ENCODE data around the gene FASTKD2.
"Not testable (repeated sequence)": the region's sequence is repeated elsewhere in the genome, so short reads cannot be mapped to it uniquely, and the experiment has no call there.

FASTKD2 gene

DNA sequence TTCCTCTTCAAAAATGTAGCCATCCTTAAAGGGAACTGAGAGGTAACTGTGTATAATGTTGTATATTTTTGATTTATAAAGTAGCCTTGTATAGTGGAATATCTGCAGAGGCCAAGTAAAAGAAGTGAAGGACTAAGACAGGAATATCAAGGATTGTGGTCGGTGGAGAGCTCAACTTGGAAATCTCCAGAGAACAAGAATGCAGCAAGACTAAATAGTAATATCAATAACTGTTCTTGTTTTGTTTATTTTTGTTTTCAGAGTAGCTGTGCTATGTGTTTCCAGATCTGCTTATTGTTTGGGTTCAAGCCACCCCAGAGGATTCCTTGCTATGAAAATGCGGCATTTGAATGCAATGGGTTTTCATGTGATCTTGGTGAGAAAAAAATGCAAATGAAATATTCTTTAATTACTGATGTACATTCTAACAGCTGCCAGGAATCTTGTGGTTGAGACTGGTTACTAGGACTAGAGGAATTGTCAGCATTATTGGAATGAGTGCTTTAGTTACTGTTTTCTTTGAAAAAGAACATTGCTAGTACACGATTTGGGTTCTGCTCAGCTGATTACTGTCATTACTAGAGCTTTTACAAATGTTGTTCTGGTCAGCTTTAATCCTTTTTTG, 25.0 kb downstream of the FASTKD2 start:
- no peak for DNase-seq (ENCODE audit: low spot score)

DNA sequence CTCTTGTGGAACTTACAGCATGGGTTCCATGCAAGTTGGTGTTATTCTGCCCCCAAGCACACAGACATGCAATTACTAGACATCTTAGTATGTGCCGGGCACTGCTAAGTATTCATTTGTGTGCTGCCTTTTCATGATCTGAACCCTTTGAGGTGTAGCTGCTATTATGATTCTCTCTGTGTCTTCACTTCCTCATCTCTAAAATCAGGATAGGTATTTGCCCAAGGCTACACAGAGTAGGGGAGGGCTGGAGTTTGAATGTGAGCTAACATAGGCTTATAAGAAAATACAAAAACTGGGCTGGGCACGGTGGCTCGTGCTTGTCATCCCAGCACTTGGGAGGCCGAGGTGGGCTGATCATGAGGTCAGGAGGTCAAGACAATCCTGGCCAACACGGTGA, 27.2 kb downstream of the FASTKD2 start:
- DNase-seq (ENCODE audit: low spot score), result no peak

DNA sequence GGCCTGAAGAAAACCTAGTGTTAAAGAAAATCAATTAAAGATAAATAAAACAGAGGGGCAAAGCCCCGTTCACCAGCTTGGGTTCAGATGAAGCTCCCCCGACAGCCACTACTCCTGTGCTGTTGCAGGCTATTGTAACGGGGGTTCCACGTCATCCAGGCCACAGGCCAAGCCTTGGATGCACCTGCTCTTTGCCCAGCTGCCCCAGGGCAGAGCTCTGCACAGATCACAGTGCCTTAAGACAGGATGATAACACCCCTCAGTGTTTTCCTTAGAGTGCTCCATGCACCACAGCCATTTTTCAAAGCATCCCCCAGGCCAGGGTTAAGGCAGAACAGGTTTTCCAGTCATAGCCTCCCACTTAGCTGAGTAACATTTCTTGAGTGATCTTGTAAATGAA, 32.0 kb downstream of the FASTKD2 start:
- no peak for DNase-seq (ENCODE audit: low spot score)

DNA sequence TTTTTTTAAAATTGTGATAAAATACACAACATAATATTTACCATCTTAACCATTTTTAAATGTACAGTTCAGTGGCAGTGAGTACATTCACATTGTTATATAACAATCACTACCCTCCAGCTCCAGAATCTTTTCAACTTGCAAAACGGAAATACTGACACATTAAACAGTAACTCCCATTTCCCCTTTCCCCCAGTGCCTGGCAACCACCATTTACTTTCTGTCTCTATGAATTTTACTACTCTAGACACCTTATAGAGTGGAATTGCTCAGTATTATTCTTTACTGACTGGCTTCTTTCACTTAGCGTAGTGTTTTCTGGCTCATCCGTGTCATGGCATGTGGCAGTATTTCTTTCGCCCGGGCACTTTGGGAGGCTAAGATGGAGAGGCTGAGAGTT, 32.6 kb downstream of the FASTKD2 start:
- no peak for DNase-seq (ENCODE audit: low spot score)

DNA sequence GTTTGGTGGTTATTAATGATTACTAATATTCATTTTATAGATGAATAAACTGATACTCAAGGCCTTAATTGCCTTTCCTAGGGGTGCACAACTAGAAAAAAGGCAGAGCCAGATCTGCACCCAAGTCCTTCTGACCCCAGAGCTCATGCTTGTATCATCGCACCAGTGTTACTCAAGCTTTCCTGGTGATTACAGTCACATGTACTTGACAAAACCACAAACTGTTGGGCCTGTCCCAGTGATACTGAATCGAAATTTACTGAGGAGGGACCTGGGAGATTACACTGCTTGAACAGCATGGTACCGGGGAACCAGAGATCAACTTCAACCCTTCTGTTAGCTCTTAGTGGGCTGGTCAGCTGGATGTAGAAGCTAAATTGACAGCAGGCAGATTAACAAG, 33.7 kb downstream of the FASTKD2 start:
- no peak for DNase-seq (ENCODE audit: low spot score)

DNA sequence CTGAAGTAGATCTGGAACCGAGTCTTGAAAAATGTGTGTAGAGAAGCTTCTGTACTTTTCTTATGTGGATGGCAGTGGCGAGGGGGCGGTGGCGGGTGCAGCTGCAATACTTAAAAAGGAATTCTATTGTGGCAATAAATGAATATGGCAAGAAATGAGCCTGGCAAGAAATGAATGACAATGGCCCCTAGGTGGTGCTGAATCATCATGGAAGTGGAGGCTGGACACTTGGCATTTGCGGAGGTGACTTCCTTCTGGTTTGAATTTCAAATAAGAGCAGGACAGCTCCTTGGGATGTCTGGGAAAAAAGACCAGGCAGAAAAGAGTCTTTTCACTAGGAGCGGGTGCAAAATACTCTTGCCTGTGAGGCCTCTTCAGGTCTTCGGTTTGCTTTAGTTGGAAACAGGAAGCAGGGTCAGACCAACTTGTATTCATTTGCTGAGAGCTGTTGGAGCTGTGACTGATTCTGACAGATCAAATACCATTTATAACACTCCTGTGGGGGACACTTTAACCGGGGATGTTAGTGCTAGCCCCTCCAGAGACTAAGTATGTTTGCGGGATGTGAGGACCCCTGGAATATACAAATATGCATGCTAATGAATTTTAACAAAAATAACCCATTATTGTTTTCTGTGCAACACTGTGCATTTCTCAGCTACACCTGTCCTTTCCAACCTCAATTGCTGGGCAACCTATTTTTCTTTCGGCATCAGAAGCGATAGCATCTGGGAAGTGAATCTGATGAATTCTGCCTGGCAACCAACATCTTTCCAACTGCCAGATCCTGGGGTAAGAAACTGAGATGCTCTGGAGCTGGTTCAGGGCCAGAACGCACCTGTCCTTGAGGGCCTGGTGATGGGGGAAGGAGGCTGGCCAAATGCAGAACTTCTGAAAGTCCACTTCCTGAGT, 35.4 kb downstream of the FASTKD2 start:
- DNase-seq (ENCODE audit: low spot score), result peak; percentile 62

DNA sequence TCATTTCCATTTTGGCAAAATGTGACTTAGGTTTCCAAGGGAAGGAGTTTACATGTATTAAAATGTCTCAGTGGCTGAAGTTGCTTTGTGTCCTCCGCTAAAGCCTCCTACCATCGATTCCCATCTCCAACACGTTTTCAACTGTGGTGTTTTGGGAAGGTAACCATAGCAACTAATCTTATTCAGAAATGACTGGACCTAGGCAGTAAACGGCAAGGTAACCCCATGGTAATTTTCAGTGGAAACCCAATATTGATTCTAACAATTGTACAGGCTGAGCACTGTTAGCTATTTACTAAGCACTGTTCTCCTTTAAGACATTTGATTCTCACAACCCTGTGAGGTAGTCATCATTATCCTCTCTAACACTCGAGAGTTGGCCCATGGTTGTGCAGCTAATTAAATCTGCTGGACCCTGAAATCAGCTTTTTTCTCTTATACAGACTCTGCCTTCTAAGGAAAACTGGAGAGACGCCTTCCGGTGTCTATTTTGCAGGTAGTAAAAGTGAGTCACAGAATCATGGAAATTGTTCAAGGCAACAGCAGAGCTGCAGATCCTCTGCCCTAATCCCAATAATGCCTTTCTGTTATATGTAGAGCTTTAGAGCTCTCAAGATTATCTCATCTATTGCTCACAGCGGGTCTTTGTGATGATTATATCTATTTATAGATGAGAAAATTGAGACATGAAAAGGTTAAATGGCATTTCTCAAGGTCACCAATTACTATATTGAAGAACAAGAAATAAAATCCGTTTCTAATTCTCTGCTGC, 36.2 kb downstream of the FASTKD2 start:
- DNase-seq (ENCODE audit: low spot score), result no peak

DNA sequence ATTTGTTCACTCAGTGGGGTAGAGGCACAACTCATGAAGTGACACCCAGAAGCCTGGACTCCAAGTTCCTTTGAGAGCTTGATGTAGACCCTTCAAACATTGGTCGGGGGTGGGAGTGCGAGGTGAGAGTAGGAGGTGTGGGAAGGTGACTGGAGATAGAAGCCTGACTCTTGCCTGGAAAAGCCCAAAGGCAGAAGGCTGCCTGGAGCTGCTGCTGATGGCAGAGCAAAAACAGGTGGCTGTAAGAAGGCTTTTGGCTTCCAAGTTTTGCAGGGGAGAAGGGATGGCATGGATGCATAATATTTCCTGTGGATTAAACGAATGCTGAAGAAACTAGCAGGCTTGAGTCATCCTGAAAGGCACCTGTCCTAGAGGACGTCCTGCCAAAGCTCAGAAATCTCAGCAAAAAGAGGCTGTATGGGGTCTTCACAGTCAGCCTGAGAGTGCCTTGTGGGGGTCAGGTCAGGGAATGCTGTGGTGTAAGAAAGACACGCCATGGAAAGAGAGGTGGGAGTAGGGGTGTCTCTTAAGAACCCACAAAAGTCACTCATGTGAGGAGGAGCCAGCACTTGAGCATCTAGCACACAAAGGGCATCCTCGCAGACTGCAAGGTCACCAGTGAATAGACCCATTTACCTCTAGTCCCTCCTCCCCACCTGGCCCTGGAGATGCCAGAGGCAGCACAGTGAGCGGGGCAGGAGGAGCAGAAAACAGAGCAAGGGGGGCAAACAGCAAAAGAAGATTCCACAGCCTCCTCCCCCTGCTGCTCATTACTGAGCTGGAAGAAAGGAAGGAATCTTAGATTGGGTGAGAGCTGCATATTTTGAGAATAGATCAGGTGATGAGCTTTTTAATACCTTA, 37.5 kb downstream of the FASTKD2 start:
- no peak for DNase-seq (ENCODE audit: low spot score)

DNA sequence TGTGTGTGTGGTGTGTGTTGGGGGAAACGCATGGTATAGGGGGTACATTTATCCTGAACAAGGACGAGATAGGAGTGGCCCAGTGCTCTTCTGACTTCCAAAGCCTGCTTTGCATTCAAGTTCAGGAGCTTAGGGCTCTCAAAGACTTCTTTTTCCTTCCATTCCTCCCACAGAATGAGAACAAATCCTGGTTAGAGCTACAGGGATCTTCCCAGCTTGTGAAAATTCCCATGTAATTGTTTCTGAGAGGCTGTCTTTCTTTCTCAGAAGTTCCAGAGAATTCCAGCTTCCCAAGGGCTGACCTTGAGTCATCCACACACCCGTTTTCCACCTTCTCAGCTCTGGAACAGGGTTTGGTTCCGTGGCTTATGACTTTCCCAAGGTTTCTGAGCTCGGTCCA, 38.9 kb downstream of the FASTKD2 start:
- DNase-seq (ENCODE audit: low spot score), result no peak

DNA sequence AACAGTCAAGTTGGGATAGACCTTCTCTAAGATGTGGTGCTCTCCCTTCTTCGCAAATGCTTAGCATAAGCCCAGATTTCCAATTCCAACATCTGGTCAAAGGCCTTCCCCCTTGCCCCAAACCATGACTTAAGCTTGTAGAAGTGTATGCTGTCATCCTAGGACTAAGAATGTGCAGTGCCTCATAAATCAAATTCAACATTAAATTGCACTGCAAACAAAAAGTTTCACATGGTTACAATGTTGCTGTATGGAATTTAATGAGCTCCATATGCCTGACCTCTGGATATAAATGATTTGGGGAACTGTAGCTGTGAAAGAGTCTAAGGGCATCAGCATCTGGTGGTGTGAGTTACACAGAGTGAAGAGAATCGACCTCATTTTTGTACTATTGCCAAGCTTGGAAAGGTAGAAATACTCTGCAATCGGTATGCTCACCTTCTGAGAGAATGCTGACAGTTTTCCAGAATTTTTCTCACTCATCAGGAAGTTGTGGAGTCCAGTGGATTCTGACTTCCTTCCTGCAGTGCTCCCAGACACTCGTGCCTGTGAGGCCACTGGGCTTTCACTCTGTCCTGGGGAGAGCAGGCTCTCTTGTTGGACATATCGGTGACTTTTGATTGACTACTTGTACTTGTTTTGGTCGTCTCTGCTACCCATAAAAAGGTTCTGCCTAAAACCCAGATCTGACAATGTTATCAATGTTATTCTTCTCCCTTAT, 40.6 kb downstream of the FASTKD2 start:
- DNase-seq (ENCODE audit: low spot score), result no peak

DNA sequence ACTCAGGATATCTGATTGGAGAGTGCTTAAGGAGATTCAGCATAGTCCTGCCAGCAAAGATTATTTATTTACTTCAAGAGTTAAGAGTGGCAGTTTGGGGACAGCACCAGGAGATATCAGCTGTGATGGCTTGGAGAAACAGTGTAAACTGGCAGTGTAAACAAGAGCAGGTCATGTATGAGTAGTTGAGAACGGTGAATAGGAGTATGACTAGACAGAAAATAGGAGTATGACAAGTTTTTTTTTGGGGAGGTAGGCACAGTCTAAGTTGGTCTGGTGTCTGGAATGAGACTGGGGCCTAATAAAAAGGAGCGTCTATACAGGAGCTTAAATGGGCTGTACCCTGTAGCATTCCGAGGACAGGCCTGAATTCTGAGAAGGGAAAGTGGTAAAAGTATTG, 42.2 kb downstream of the FASTKD2 start:
- not testable (repeated sequence) for DNase-seq (ENCODE audit: low spot score)

DNA sequence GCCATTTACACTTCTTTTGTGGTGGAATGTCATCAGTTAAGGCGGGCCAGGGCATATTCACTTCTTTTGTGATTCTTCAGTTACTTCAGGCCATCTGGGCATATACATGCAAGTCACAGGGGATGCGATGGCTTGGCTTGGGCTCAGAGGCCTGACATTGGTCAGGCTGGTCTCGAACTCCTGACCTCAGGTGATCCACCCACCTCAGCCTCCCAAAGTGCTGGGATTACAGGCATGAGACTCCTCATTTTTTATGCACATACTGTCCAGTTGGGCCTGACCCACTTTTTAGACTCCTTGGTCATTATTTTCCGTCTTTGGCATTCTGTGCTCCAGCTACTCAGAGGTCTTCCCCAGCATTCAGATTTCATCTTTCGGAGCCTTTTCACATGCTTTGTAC, 47.1 kb downstream of the FASTKD2 start:
- not testable (repeated sequence) for DNase-seq (ENCODE audit: low spot score)

DNA sequence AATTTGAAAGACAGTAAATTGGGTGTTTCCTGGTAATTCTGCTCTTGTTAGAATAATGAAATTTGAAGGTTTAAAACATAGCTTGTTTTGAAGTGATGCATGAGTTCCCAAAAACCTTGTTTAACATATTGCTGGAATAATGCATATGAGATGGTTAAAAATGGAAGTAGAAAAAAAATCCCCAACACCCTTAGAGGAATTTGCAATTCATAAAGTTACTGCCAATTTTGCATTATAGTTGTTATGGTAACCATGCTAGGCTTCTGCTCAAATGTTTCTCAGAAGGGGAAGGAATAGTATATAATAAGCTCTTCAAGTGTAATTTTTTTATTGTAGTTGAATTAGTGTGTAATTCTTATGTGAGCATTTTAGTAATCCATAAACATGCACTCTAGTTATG, 49.1 kb downstream of the FASTKD2 start:
- no peak for DNase-seq (ENCODE audit: low spot score)

DNA sequence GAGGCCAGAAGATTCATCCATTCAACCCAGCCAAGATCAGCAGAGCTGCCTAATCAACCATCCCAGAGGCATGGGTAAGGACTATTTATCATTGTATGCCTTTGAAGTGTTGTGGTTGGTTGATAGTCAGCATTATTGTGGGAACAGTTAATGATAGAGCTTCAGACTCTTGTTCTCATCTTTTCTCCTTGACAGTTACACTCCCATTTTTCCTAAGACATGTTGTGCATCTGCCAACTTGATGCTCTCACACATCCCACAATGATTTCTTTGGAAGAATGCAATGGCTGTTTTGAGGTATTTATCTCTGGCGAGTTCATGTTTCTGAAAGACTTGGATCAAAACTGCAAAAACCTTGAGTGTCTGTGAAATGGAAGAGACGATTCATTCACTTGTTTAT, 55.4 kb downstream of the FASTKD2 start:
- no peak for DNase-seq (ENCODE audit: low spot score)

DNA sequence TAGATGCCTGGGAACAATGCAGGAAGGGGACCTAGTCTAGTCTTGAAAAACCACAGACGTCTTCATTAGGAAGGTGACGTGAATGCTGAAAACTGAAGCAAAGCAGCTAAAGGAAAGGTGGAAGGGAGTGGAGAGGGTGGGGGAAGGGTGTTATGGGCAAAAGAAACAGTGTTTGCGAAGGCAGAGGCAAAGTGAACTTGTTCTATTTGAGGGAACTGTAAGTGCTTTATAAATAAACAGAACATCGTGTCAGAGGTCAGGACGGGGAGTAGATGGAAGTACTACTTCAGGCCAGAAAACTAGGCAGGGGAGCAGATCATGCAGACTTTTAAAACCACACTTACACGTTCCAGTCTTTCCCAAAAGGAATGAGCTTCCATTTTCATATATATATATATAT, 57.8 kb downstream of the FASTKD2 start:
- no peak for DNase-seq (ENCODE audit: low spot score)

DNA sequence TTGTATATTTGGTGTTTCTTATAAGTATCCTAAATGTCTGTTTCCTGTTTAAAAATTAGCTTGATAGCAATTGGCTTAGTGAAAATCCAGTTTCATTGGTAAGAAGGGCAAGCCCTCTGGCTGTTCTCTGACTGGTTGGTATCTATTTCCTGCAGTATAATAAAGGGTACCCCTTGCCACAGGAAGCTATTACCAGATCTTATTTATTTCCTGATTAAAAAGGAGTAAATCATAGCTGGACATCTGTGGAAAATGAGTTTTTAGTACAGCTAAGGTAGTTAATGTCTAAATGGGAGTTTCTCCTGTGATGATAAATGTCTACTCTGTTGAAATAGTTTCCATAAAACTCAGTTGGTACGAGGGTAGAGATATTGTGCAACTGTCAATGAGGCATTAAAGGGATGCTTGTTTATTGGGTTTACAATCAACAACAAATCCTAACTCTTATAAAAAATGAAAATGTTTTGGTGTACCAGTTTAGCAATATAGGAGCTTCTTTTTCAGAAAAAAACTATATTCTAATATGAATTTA, 58.7 kb downstream of the FASTKD2 start:
- DNase-seq (ENCODE audit: low spot score), result no peak

DNA sequence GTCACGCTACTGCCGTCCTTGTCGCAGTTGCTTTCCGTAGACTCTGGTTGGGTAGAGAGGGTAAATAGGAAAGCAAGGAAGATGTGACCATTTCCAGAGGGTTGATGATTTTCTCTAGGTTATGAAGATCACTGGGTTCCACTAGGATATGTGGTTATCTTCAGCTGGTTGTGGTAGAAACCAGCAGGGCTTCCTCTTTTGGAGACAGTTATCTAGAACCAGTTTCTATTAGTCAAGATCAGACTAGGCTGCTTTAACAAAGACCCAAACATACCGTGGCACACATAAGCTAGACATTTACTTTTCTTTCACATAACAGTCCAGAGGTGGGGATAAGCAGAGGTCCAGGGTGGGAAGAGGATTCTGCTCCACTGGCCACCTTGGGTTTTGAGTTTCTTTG, 59.6 kb downstream of the FASTKD2 start:
- no peak for DNase-seq (ENCODE audit: low spot score)

DNA sequence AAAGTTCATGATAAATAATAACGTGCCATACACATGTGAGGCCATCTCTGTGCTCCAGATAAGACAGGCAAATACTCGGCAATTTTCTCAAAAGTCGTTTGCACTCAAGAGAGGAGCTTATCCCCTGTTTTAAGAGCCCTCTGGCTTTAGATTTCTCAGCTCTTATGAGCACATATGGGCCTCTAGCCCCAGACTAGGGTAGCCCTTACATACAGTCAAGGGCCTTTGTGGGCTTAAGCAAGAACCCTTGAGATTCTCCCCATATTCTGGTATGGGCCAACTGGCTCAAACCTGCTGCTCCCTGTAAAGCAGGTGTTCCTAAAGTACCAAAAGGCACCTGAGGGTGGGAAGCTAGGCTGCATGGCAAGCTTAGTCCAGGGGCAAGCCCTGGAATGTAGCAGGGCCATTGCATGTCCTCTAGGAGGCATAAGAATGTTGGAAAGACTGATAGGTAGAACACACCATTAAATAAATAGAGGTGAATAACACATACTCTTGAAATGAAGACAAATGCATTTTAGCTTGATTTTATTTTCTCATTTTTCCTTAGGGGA, 66.1 kb downstream of the FASTKD2 start:
- DNase-seq (ENCODE audit: low spot score), result no peak

DNA sequence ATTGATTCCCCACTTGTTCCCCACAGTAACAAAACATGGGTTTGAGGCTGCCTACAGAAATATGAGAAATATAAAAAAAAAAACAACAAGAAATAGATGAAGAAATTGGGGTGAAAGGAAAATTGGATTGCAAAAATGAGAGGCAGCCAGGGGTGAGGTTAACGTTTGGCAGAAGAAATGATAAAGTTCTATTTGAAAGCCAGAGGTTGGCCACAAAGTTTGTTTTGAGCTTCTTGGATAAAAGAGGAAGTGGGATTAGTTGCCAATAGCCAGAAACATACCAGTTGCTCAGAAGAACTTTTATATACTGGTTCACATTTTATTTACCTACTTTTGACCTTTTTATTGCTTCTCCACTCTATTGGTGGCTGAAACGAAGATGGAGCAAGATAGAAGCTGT, 67.5 kb downstream of the FASTKD2 start:
- DNase-seq (ENCODE audit: low spot score), result no peak

DNA sequence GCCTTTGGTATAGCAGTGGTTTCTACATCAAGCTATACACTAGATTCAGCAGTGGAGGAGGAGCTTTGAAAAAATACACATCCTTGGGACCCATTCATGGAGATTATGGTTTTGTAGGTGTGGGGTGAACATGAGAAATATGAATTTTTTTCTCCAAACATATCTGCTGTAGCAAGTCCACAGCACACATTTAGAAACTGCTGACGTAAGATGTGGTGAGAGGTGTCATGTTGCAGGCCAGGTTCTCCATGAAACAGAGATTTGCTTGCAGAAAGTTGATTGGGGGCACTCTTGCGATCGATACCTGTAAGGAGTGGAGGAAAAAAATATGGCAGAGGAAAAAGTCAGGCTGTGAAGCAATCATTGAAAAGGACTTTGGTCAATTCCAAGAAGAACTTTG, 67.9 kb downstream of the FASTKD2 start:
- DNase-seq (ENCODE audit: low spot score), result no peak

DNA sequence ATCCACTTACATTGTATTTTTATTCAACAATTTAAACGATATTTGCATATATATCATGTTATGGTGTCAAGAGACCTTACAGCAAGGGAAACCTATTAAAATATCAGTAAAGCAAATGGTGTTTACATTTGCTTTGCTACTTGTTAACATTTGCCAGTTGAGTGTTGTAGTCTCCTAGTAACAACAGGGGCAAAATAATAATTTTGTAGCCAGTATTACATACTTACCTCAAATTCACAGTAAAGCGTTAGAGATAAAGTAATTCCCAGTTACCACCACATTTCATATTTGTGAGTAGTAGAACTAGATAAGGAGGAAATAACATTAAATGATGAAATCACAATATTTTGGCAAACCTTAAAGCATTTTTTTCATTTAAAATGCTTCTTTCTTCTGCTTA, 71.3 kb downstream of the FASTKD2 start:
- DNase-seq (ENCODE audit: low spot score), result no peak
